GM21723 (cell line): ENCODE measurements around the gene NTRK3.

Source experiments
- ATAC-seq: cut with Tn5 transposase; IDR thresholded peaks from one replicate; pipeline ENCODE4 v1.9.1; 2021; ENCODE audit warnings: mild to moderate bottlenecking, moderate library complexity; ENCODE audit not compliant: unreplicated experiment

NTRK3 gene

DNA sequence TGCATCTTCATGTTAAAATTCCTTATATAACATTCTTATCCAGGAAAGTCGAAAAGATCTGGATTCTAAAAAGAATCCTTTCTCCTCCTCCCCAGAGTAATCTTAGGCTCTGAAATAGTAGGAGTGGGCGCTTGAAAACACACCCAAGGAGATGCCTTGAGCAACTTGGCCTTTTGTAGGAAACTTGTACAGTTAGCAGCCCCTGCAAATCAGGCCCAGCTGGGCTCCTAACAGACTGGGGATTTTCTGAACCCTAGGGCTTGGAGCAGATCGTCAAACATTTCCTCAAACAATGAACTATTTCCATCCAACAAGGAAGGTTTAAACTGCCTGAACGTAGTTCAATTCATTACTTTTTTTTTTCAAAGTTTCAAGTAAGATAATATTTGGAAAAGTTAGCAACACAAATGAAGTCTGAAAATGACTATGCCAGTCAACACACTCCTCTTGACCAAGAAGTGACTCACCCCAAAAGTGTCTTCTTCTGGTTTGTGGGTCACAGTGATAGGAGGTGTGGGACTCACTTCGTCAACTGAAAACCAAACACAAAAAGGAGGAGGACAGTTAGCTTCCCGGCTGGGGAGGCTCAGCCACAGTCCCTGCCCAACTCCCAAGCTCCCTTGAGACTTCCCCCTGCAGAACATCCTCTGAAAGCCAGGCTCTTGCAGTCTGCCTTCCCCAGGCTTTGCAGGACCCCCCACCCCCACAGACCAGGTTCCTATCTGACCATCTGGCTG, 129.7 kb downstream of the NTRK3 start:
- no peak for ATAC-seq

DNA sequence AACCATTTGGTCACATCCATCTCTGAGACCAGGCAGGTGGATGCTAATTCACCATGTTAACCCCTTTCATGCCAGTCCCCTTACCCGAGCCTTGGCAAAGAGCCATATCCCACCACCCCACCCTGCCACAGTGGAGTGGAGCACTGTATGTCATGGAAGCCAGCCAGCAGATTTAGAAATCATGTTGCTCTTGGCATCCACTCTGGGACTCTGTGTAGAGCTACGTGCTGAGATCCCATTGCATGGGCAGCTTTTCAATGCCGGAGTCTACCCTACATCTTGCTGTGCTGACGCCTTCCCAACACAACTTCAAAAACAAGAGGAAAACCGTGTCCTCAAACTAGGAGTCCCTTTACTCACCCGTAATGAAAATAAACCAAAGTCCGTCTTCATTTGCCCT, 131.0 kb downstream of the NTRK3 start:
- ATAC-seq: no peak

DNA sequence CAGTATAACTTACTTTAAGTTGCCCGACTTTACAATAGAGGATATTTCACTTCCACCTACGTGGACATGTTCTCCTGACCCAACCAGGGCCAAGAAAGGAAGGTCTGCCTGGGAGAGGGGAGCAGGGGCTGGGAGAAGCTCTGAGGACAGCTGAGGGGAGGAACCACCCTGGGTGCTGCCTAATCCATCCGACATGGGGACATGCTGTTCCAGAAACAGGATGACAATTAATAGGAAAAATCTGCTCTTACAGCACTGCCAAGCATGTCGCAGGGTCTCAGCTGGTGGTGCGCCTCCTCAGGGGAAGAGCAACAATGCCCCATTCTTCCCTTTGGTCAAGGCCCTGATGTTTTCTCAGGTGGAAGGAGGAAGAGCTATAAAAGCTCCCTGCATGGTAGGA, 132.3 kb downstream of the NTRK3 start:
- no peak for ATAC-seq

DNA sequence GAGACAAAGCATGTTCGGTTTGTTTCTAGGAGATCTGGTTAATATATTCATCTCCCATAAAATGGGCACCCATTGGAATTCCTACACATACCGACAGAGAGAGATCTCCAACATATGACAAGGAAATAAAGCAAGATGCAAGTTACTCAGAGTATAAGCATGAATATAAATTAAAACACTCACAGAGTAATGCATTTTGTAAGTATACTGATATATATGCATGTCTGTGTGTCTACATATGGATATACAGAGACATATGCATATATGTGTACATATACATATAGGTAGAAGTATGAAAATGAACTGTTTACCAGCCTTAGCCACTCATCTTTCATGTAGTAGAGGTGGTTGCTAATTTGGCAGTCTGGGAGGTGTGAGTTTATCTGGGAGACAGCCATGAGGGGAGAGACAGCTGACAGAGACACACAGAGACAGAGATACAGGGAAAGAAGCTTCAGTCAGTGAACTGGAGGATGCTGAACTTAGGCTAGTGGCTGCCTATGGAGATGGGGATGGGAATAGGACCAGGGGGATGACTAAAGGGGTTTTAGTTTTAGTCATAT, 134.5 kb downstream of the NTRK3 start:
- ATAC-seq: no peak

DNA sequence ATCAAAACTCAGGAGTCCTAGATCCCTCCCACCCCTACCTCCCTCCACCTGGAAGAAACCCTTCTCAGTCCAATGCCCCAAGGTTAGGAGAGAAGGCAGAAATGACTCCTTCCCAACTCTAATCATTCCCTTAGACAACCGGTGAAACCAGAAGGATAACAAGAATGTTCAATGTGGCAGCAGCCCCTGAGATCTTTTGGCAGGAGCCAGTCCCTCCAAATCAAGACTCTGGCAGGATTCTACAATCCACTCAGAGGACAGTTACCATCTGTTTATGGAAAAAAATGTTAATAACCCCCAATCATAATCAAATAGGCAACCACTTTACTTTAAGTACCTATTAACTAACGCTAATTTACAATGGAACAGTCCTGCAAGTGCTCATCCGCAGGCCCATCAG, 136.5 kb downstream of the NTRK3 start:
- ATAC-seq: no peak

DNA sequence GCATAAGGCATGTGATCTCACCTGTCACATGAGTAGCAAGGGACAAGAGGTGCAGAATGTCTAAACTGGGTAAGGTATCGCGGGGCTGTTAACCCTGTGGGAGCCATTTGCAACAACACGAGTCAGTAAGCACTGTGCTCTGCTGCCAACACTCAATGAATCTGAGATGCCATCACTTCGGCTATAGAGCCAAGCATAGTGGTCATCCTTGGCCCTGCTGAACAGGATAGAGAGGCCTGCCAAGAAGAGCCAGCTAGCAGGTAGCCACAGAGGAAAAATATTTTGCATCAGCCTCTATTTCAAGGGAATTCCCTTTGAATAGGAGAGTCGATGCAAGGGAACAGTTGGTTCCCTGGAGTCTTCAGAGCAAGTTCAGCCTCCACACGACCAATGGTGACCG, 137.8 kb downstream of the NTRK3 start:
- ATAC-seq: no peak

DNA sequence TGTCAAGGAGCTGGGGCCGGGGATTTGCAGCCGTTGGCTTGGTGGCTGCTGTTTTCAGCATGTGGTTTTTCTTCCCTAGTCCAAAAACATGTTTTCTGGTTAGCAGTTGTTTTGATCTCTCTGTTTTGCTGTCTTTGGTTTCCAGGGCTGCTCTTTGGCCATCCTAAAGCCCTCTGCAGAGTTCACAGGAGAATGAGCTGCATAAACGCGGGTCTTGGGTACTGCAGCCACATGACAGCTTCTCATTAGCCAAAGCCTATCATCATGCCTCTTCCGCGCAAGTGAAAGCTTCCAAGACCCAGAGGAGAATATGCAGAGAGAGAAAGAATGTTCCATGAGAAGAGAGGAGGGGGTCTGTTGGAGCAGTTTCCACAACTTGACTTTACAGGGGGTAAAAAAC, 138.5 kb downstream of the NTRK3 start:
- ATAC-seq: no peak

DNA sequence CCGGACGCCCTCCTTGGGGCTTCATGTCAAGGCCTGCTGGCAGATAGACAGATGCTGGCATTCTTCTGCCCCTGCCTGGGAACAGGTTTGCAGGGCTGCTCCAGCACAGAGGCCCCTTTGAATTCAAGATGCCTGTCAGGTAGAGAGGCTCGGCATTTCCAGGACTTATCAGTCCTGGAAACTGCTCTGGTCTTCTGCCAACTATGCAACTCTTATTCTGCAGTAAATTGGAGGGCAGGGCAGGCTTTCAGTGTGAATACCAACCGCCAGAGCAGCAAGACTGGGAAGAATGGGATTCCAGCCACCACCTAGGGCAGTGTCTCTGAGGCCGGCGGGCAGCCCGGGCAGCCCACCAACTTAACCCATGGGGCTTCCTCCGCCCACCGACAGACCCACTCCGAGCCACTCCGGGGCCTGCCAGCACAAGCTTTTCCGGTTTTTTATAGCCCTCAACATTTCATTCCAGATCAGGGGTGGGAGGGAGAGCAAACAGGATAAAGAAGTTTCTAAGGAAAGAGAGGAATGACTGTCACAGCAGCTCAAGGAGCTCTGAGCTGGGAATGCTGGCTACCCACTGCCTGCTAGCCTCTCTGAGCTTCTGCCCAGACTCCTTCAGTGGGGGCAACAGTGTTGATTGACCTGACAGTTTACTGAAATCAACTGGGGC, 140.9 kb downstream of the NTRK3 start:
- ATAC-seq: no peak

DNA sequence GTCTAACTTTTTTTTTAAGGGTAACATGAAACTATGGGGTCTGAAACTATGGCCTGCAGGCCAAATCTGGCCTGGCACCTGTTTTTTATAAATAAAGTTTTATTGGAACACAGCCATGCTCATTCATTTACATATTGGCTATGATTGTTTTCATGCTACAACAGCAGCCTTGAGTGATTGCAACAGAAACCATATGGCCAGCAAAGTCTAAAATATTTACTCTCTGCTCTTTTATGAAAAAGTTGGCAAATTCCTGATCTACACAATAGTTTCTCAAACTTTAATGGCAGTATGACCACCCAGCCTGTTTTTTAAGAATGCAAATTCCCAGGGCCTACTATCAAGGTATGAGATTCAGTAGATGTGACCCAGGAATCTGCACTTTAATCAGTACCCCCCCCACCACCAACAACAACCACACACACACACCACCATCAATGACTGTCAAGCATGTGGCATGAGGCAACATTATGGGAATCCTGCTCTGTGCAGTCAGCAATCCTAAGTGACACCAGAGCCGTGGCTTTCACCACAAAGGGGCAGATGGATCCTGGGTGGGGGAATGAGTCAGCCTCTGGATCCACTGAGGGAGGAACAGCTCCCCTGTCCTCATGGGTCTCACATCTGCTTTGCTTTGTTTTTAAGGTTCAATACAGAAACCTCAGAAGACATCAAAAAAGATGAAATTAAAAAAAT, 142.8 kb downstream of the NTRK3 start:
- no peak for ATAC-seq

DNA sequence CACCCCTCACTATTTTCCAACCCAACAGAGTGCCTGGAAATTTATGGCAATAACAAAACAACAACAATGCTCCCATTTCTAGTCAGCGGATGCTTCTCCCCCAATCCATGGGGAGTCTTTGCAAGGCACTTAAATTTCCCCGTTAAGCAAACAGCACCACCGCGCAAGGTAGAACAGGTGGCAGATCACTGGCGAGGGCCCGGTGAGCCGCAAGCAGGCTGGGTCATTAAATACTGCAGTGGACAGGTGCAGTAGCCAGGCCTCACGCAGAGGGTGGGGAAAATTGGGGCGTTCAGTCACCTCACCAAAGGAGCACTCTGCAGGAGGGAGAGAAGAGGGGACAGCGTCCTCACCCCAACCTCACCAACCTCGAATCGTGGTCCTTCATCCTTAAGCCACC, 147.5 kb downstream of the NTRK3 start:
- ATAC-seq: no peak

DNA sequence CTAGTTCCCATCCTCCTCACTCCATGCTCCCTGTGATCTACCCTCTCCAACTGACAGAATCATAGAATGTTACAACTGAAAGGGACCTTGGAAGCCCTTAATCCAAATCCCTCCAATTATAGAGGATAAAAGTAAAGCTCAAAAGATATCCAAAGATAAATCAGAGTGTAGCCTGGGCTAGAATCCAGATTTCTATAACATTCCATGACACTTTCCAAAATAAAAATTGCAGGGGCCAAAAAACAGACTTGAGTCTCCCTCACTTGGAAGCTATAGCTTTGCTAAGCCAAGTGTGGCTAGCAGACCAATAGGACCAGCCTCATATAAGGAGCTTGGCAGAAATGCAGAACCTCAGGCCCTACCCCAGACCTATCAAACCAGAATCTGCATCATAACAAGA, 148.1 kb downstream of the NTRK3 start:
- no peak for ATAC-seq

DNA sequence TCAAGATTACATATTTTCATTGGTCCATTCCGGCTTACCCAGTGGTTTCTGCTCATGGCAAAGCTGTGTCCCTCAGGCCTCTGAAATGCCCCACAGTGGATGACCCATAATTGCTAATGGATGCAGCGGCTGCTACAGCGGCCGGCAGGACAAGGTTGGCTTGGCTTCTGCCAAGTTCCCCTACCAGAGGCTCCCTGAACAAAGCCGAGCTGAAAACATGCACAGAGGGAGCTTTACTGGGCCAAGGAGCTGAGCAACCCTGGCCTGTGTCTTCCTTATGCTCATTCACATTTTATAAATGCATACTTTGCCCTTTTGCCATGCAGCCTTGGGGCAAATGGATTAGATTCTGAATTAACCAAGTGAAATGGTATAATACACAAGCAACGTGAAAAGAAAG, 150.5 kb downstream of the NTRK3 start:
- ATAC-seq: no peak

DNA sequence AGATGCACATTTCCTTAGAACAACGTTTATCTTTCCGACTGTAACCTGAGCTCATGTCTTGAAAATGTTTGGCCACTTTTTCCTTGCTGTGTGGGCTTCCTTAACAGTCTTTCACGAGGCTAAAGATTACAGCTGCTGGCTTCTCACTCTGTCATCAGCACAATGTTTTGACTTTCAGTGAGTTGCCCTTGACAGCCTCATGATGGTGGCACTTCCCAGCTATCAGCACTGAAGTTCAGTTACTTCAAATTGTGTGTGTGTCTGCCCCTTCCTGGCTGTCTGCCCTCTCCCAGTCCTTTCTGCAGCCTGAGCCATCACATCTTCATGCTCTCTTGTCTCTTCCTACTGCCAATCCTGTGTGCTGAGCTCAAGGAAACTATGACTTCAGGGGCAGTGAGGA, 152.2 kb downstream of the NTRK3 start:
- ATAC-seq: no peak

DNA sequence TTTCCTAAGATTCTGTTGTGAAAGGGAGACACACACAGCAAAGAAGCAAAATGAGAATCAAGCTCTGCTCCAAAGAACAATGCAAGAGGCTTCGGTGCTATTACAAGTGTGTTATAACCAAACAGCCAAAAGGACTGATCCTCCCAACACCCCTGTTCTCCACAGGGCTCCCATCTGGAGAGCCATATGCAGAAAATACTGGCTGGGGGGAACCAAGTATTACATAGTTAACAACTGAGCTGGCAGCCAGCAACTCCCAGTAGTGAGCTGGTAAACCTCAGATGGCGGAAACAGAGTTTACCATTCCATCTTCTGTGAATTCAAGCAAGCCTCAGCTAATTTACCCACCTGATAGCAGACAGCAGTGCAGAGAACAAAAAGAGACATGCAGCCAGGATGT, 156.4 kb downstream of the NTRK3 start:
- no peak for ATAC-seq

DNA sequence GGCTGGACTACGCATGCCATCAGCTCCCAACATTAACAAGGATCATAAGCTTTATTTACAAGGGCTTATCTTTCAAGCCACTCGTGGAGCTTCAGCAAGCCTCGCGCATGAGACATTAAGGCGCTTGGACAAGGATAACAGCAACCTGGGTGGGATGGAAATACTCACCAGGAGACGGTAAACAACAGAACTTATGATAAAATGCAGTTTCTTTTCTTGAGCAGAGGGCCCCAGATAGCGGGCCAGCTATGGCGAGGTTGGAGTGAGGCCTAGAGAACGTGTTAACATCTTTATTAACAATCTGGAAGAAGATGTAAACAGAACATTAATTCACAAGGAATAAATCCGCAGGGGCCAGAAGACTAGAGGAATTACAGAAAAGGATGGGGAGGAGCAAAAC, 158.2 kb downstream of the NTRK3 start:
- no peak for ATAC-seq

DNA sequence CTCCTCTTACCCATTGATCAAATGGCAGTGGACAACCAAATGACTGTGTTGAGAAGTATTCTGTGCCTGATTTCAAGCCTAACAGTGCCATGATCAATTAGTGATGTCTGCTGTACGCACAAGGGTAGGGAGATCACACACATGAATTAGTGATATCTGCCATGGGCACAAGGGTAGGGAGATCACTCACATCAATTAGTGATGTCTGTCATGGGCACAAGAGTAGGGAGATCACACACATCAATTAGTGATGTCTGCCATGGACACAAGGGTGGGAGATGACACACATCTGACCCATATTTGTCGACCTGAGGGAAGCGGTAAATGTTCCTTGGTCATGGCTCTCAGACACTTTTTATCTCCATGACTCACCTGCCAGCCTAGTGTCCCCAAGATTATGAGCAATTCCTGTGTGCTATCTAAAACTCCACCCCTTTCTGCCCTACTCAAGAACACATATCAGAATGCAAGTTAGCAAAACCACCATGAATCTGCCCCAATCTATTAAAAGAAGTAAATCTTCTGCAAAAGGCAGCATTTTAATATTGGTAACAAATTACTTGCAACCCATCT, 165.0 kb downstream of the NTRK3 start:
- no peak for ATAC-seq

DNA sequence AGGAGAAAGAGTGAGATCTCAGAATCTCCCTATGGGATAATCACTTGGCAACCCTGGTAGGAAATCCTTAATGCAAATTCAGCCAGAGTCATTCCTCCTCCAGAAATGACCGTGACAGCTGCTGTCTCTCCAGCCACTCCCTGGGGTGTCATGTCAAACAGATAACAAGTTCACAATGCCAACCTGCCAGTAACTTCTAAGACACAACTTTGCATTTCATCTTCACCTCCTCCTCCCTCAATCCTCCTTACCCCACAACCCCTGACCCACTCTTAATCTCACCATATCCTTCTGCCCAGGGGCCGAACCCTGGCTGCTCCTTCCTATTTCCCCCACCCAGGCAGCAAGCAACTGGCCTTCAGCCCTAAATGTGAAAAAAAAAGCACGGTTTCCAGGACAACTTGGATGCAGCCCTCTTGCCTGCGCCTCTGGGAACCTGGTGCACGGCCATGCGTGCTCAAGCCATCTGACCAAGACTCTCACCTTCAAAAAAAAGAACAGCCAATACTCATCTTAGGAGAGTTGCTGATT, 166.0 kb downstream of the NTRK3 start:
- no peak for ATAC-seq

DNA sequence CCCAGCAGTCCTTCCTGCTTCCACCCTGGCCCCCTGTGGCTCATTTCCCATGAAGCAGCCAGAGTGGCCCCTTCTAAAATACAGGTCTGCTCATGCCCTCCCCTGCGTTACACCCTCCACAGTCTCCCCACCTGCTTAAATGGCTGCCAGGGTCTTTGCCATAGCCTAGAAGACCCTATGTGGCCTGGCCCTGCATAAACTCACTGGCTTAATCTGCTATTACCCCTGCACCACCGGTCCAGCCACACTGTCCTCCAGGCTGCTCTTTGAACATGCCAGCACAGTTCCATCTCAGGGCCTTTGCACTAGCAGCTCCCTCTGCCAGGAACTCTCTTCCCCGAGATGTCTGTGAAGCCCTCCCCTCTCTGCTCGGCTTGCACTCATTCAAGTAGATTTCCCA, 166.8 kb downstream of the NTRK3 start:
- ATAC-seq: no peak

DNA sequence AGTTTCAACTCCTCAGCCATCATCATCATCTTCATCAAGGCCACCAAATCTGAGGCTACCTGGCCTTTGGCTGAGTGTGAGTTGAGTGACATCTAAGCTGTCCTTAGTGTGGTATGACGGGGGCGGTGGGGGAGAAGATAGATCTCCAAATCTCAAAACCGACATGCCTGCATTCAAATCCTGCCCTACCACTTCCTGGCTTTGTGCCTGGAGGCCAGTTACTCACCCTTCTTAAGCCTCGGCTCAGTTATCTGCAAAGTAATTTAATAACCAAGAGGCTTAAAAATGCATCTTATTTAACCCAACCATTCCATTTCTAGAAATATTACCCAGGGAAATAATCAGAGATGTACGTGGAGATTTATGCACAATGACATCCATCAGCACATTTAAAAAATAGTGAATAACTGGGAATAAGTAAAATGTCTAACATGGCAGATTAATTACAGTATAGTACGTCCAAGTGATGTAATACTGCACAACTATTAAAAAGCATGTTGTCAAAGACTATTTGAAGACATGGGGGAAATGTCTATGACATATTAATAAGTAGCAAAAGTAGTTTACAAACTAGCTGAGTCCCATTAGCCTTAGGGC, 167.4 kb downstream of the NTRK3 start:
- ATAC-seq: no peak

DNA sequence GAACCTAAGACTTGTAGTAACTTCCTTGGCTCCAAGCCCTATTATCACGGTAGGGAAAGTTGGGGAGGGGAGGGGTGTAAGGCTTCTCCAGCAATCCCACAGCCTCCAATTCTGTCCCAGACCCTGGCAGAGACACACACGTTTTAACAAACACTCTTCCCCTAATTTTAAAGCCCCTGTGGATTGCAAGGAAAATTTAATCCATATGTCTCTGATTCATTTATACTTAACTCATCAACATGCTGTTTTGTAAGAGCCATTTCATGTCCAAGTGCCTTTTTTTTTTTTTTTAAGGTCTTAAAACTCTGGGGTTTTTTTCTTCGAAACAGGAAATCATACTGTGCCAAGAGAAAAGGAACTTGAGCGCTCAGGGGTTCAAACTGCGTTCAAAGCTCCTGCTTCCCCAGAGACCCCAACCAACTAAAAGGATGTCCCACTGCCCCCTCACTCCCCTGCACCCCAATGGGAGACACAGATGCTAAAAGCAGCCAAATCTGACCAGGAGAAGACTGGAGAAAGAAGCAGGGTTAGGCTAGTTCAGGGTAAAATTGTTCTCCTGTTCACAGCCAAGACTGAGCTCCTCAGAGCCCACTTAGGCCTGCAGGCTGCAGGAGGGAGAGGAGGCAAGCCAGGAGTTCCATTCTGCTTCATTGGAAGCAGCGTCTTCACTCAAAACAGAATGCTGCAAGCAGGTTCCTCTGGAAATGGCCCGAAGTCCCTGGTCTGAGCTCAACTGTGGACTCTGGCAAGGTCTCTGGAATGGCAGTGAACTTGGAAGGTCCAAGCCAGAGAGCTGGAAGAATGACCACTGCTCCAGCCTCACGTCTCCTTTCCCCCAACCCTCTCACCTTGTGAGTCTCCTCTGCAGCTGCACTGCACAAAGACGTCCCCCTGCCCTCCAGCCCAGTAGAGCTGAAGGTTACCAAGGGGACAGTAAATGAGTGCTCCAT, 172.5 kb downstream of the NTRK3 start:
- ATAC-seq: no peak
